RWPE2 (cell line): ENCODE data around the gene JPT2.
"Not testable (repeated sequence)": the region's sequence is repeated elsewhere in the genome, so short reads cannot be mapped to it uniquely, and the experiment has no call there.

ENCODE experiments used
- ATAC-seq: fragments of 200-7000 bp; cut with Tn5 transposase; 3 replicates; pipeline ENCODE4 v1.9.1; 2021; ENCODE audit warnings: low read depth
- DNase-seq: peaks from one replicate; pipeline ENCODE4 v3.0.0-alpha.2; 2020; ENCODE audit warnings: low spot score
- H3K27ac ChIP-seq: fragments of 450-650 bp; 2 replicates; pipeline ENCODE4 v1.5.1; 2017; ENCODE audit warnings: mild to moderate bottlenecking; ENCODE audit not compliant: poor library complexity, severe bottlenecking
- H3K27me3 ChIP-seq: fragments of 250-450 bp; sonication (Bioruptor Pico); 2 replicates; pipeline ENCODE4 v1.5.1; 2021; ENCODE audit warnings: mild to moderate bottlenecking, moderate library complexity; ENCODE audit not compliant: insufficient read depth, poor library complexity, severe bottlenecking
- H3K36me3 ChIP-seq: fragments of 250-450 bp; sonication (Bioruptor Pico); 2 replicates; pipeline ENCODE4 v1.5.1; 2020; ENCODE audit warnings: low read depth, mild to moderate bottlenecking, moderate library complexity
- H3K4me1 ChIP-seq: fragments of 250-450 bp; sonication (Bioruptor Pico); 2 replicates; pipeline ENCODE4 v1.5.1; 2021; ENCODE audit warnings: mild to moderate bottlenecking, moderate library complexity; ENCODE audit not compliant: insufficient read depth, poor library complexity, severe bottlenecking
- H3K4me3 ChIP-seq: fragments of 250-450 bp; sonication (Bioruptor Pico); 2 replicates; pipeline ENCODE4 v1.5.1; 2021; ENCODE audit warnings: mild to moderate bottlenecking, moderate library complexity; ENCODE audit not compliant: severe bottlenecking
- H3K9me3 ChIP-seq: fragments of 250-450 bp; sonication (Bioruptor Pico); 2 replicates; pipeline ENCODE4 v1.5.1; 2021; ENCODE audit warnings: mild to moderate bottlenecking, moderate library complexity; ENCODE audit not compliant: severe bottlenecking
- CTCF ChIP-seq: fragments of 450-650 bp; IDR thresholded peaks from one replicate; pipeline ENCODE4 v1.5.1; 2017; ENCODE audit warnings: mild to moderate bottlenecking, moderate library complexity; ENCODE audit not compliant: poor library complexity, severe bottlenecking

Gene JPT2

GRCh38 chr16:1701216-1701878 lies 23.3 kb downstream of the JPT2 start:
- ATAC-seq: no peak
- H3K27me3 ChIP-seq: no peaks in the 10 kb centered on the region
- H3K27ac ChIP-seq: peak overlapping the region; percentile 91
- TF ChIP-seq CTCF: no peak
- no peak overlapping the region for H3K4me3 ChIP-seq
- no peak for DNase-seq
- H3K4me1 ChIP-seq: peaks cover 19% of the 10 kb centered on the region
- peaks cover 62% of the 10 kb centered on the region for H3K36me3 ChIP-seq
- no peaks in the 10 kb centered on the region for H3K9me3 ChIP-seq

GRCh38 chr16:1705324-1705687 lies 27.2 kb downstream of the JPT2 start:
- H3K9me3 ChIP-seq, H3K27me3 ChIP-seq, DNase-seq, ATAC-seq: not testable (repeated sequence)
- Histone ChIP-seq H3K36me3 (peaks cover 23% of the 10 kb centered on the region), H3K4me3 (peak overlapping the region; percentile 59), H3K4me1 (peaks cover 29% of the 10 kb centered on the region), H3K27ac (peak overlapping the region; percentile 91)

GRCh38 chr16:1705688-1706385 lies 27.8 kb downstream of the JPT2 start, which contains the start of gene MAPK8IP3:
Gene MAPK8IP3 (plus strand): TSS chr16:1706195. CDS start chr16:1706340, 145 bp downstream.
- Histone ChIP-seq H3K4me1 (peaks cover 24% of the 10 kb centered on the region), H3K9me3 (no peaks in the 10 kb centered on the region), H3K4me3 (peak within 1 kb of the TSS; percentile 59), H3K27ac (peak within 1 kb of the TSS; percentile 91), H3K36me3 (peaks cover 17% of the 10 kb centered on the region), H3K27me3 (no peaks in the 10 kb centered on the region)
- DNase-seq (no peak), ATAC-seq (peak; percentile 72)
- peak; percentile 96 for TF ChIP-seq CTCF

GRCh38 chr16:1706386-1707192 lies 28.5 kb downstream of the JPT2 start:
- no peak for TF ChIP-seq CTCF
- ATAC-seq (peak; percentile 15), DNase-seq (no peak)
- Histone ChIP-seq H3K4me3 (peak overlapping the region; percentile 59), H3K27ac (peak overlapping the region; percentile 91), H3K36me3 (peaks cover 13% of the 10 kb centered on the region), H3K4me1 (peaks cover 16% of the 10 kb centered on the region), H3K9me3 (no peaks in the 10 kb centered on the region), H3K27me3 (no peaks in the 10 kb centered on the region)

- Histone ChIP-seq H3K9me3 (no peaks in the 10 kb centered on the region), H3K4me1 (peaks cover 15% of the 10 kb centered on the region), H3K27ac (peak overlapping the region; percentile 91), H3K27me3 (no peaks in the 10 kb centered on the region), H3K36me3 (peaks cover 6% of the 10 kb centered on the region), H3K4me3 (peak overlapping the region; percentile 59)
- no peak for ATAC-seq
- no peak for TF ChIP-seq CTCF
- no peak for DNase-seq
These were observed 29.2 kb downstream of the JPT2 start for GRCh38 chr16:1707193-1707790.
